Nephron progenitor cell (in vitro differentiated cells): ENCODE results near the gene SEPTIN3.

Source experiments
- DNase-seq: peaks from one replicate; pipeline ENCODE4 v3.0.0; 2021
- H3K27ac Mint-ChIP-seq: 2 replicates; pipeline ENCODE4 v1.8.0; 2021; ENCODE audit warnings: mild to moderate bottlenecking, moderate library complexity, mixed read lengths
- H3K27me3 Mint-ChIP-seq: 2 replicates; pipeline ENCODE4 v1.8.0; 2021; ENCODE audit warnings: mild to moderate bottlenecking, low read depth, mixed read lengths; ENCODE audit not compliant: poor library complexity
- H3K36me3 Mint-ChIP-seq: 2 replicates; pipeline ENCODE4 v1.8.0; 2021; ENCODE audit warnings: low read depth, mixed read lengths
- H3K4me1 Mint-ChIP-seq: 2 replicates; pipeline ENCODE4 v1.8.0; 2021; ENCODE audit warnings: mixed read lengths
- H3K4me3 Mint-ChIP-seq: 2 replicates; pipeline ENCODE4 v1.8.0; 2021; ENCODE audit warnings: mild to moderate bottlenecking, moderate library complexity, mixed read lengths
- H3K9me3 Mint-ChIP-seq: 2 replicates; pipeline ENCODE4 v1.8.0; 2021; ENCODE audit warnings: mild to moderate bottlenecking, moderate library complexity, mixed read lengths
- CTCF ChIP-seq: fragments of 200-600 bp; sonication (generic); IDR thresholded peaks from 2 replicates; pipeline ENCODE4 v1.5.0; 2021; ENCODE audit warnings: antibody characterized with exemption

SEPTIN3 gene

GRCh38 chr22:41932353-41932752 lies 36.9 kb upstream of the SEPTIN3 start:
- peaks cover 15% of the 10 kb centered on the region for H3K27me3 Mint-ChIP-seq
- no peak for DNase-seq
- H3K27ac Mint-ChIP-seq = peak overlapping the region; percentile 64
- H3K4me1 Mint-ChIP-seq = peaks cover 50% of the 10 kb centered on the region
- no peaks in the 10 kb centered on the region for H3K9me3 Mint-ChIP-seq
- peaks cover 4% of the 10 kb centered on the region for H3K36me3 Mint-ChIP-seq
- H3K4me3 Mint-ChIP-seq = no peak overlapping the region
- TF ChIP-seq CTCF = no peak

- DNase-seq = no peak
- H3K9me3 Mint-ChIP-seq = no peaks in the 10 kb centered on the region
- H3K4me3 Mint-ChIP-seq = no peak overlapping the region
- peaks cover 4% of the 10 kb centered on the region for H3K36me3 Mint-ChIP-seq
- peaks cover 4% of the 10 kb centered on the region for H3K27me3 Mint-ChIP-seq
- peak overlapping the region; percentile 48 for H3K27ac Mint-ChIP-seq
- H3K4me1 Mint-ChIP-seq = peaks cover 42% of the 10 kb centered on the region
- TF ChIP-seq CTCF = no peak
Observed at GRCh38 chr22:41933411-41934177, 35.6 kb upstream of the SEPTIN3 start.

DNA sequence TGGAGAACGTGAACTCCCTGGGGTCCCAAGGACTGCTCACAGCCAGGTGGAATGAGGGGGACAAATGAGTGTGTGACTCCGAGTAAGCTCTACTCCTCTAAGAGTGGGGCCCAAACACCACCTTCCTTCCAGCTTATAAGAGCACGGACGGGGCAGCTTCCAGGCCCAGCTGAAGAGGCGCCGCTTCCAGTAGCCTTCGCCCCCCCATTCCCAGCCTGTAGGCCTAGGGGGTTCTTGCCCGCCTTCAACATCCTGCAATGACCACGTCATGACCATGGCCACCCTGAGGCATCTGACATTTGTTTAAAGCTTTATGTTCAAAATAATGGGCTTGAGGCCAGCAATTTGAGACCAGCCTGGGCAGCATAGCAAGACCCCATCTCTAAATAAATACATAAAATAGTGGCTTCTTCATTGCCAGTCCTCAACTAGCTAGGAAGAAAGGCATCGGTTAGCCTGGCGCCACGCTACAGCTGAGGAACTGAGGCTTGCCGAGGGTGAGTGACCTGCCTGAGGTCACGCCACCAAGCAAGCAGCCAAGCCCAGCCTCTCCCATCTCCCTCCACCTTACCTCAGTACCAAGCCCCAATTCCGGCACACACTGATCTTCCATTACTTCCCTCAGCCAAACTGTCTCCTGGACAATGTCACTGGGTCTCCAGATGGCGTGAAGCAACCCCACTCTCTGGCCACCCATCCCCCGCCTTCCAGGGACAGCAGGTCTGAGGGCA lies 34.8 kb upstream of the SEPTIN3 start:
- Mint-ChIP-seq H3K27ac (peak overlapping the region; percentile 48), H3K36me3 (peaks cover 7% of the 10 kb centered on the region), H3K4me1 (peaks cover 37% of the 10 kb centered on the region), H3K9me3 (no peaks in the 10 kb centered on the region), H3K27me3 (peaks cover 4% of the 10 kb centered on the region), H3K4me3 (no peak overlapping the region)
- no peak for TF ChIP-seq CTCF
- no peak for DNase-seq

- no peak overlapping the region for H3K4me3 Mint-ChIP-seq
- no peak for DNase-seq
- peaks cover 13% of the 10 kb centered on the region for H3K36me3 Mint-ChIP-seq
- peaks cover 40% of the 10 kb centered on the region for H3K4me1 Mint-ChIP-seq
- no peaks in the 10 kb centered on the region for H3K9me3 Mint-ChIP-seq
- H3K27me3 Mint-ChIP-seq = peaks cover 4% of the 10 kb centered on the region
- TF ChIP-seq CTCF = no peak
- no peak overlapping the region for H3K27ac Mint-ChIP-seq
Observed at GRCh38 chr22:41935015-41935351, 34.3 kb upstream of the SEPTIN3 start.

GRCh38 chr22:41935509-41935908 lies 33.7 kb upstream of the SEPTIN3 start:
- H3K36me3 Mint-ChIP-seq = peaks cover 17% of the 10 kb centered on the region
- no peak for DNase-seq
- peaks cover 4% of the 10 kb centered on the region for H3K27me3 Mint-ChIP-seq
- no peaks in the 10 kb centered on the region for H3K9me3 Mint-ChIP-seq
- no peak overlapping the region for H3K4me3 Mint-ChIP-seq
- H3K4me1 Mint-ChIP-seq = peaks cover 44% of the 10 kb centered on the region
- no peak for TF ChIP-seq CTCF
- H3K27ac Mint-ChIP-seq = peak overlapping the region; percentile 42

DNA sequence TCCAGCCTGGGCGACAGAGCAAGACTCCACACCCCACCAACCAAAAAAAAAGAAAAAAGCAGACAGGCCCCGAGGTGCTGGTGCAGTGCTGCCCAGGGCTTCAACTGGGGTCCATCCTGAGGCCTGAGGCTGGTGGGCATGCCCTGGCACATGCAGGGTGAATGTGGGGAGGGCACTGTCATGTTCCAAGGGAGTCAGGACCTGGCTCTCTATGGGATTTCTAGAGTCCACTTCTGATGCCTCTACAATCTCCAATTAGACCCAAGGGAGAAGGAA lies 32.4 kb upstream of the SEPTIN3 start:
- H3K36me3 Mint-ChIP-seq = peaks cover 27% of the 10 kb centered on the region
- no peak for DNase-seq
- no peak for TF ChIP-seq CTCF
- peaks cover 50% of the 10 kb centered on the region for H3K4me1 Mint-ChIP-seq
- no peaks in the 10 kb centered on the region for H3K9me3 Mint-ChIP-seq
- no peak overlapping the region for H3K4me3 Mint-ChIP-seq
- H3K27me3 Mint-ChIP-seq = peaks cover 4% of the 10 kb centered on the region
- H3K27ac Mint-ChIP-seq = no peak overlapping the region
